Natural killer cell (primary cell): ENCODE results near the gene LARP4B. TPM values are rescaled to one million over a fixed set of nuclear protein-coding genes. Genes with fewer than 3 reads are reported as not detected.
A peak's percentile ranks its signal among the peaks of the same experiment; 100 is the strongest.
"Not testable (repeated sequence)": the region's sequence is repeated elsewhere in the genome, so short reads cannot be mapped to it uniquely, and the experiment has no call there.

Experiments used
- ATAC-seq, 3 donors: fragments of 150-1000 bp in 2 of 3; fragments of 200-7000 bp in 1 of 3; cut with Tn5 transposase; 1 replicate in 1 of 3; 2 replicates in 2 of 3; pipeline ENCODE4 v1.10.0; 2021; ENCODE audit warnings: mild to moderate bottlenecking in 2 of 3, moderate library complexity in 2 of 3
- DNase-seq, 2 donors: peaks; one replicate each; pipeline versions ENCODE4 v3.0.0 to v3.0.0-alpha.2; 2013 to 2021; ENCODE audit warnings: mixed read lengths in 1 of 2
- H3K27ac ChIP-seq: one replicate; pipeline ENCODE4 v1.5.1; 2013; ENCODE audit warnings: mild to moderate bottlenecking, low read length
- H3K27me3 ChIP-seq: one replicate; pipeline ENCODE4 v1.6.1; 2013; ENCODE audit warnings: low read length; ENCODE audit not compliant: control insufficient read depth, insufficient read depth
- H3K36me3 ChIP-seq: one replicate; pipeline ENCODE4 v1.6.1; 2013; ENCODE audit warnings: low read length; ENCODE audit not compliant: control insufficient read depth, insufficient read depth
- H3K4me1 ChIP-seq: one replicate; pipeline ENCODE4 v1.6.1; 2013; ENCODE audit warnings: low read length; ENCODE audit not compliant: control insufficient read depth, insufficient read depth
- H3K4me3 ChIP-seq: one replicate; pipeline ENCODE4 v1.5.1; 2013; ENCODE audit warnings: low read length
- H3K9me3 ChIP-seq: one replicate; pipeline ENCODE4 v1.6.1; 2013; ENCODE audit warnings: low read length; ENCODE audit not compliant: control insufficient read depth, insufficient read depth
- H3K27ac Mint-ChIP-seq, 2 donors: one replicate each; pipeline ENCODE4 v1.8.0; 2022; ENCODE audit warnings: mild to moderate bottlenecking in 2 of 2, mixed read lengths in 2 of 2, moderate library complexity in 1 of 2
- H3K27me3 Mint-ChIP-seq, 2 donors: one replicate each; pipeline ENCODE4 v1.8.0; 2022; ENCODE audit warnings: low read depth in 2 of 2, mixed read lengths in 2 of 2
- H3K36me3 Mint-ChIP-seq: one replicate; pipeline ENCODE4 v1.8.0; 2022; ENCODE audit warnings: mixed read lengths
- H3K4me1 Mint-ChIP-seq, 2 donors: one replicate each; pipeline ENCODE4 v1.8.0; 2022; ENCODE audit warnings: mixed read lengths in 2 of 2
- H3K4me3 Mint-ChIP-seq: one replicate; pipeline ENCODE4 v1.8.0; 2022; ENCODE audit warnings: mild to moderate bottlenecking, moderate library complexity, mixed read lengths
- H3K9me3 Mint-ChIP-seq, 2 donors: one replicate each; pipeline ENCODE4 v1.8.0; 2022; ENCODE audit warnings: mixed read lengths in 2 of 2
- WGBS: methylation state at CpG from one replicate; pipeline ENCODE4 v1.1.7; 2013; ENCODE audit warnings: missing lambda C conversion rate; ENCODE audit not compliant: insufficient coverage; 5-methylcytosine and 5-hydroxymethylcytosine counted together
- intact Hi-C: fragments of 100-400 bp; cut with micrococcal nuclease; formaldehyde crosslinking; loops from one replicate; pipeline ENCODE4 v1.14.2; 2022
- total RNA-seq, 4 donors: library from RNA; stranded (reverse); fragments of 120-200 nt in 1 of 4; gene quantifications; one replicate each; pipeline versions ENCODE4 v1.2.3 to v1.2.4, GENCODE V29; 2013 to 2022
- TF ChIP-seq, protein P1 (sequence below): fragments of 200-600 bp; IDR thresholded peaks from one replicate; pipeline ENCODE4 v1.8.0; 2022; ENCODE audit warnings: antibody characterized with exemption

Gene LARP4B
- total RNA-seq, 3 donors from 2014 or later (not counting 1 experiment from before 2014, with no cell fraction given), result 75.5 to 95.4 (median 90.2) TPM

DNA sequence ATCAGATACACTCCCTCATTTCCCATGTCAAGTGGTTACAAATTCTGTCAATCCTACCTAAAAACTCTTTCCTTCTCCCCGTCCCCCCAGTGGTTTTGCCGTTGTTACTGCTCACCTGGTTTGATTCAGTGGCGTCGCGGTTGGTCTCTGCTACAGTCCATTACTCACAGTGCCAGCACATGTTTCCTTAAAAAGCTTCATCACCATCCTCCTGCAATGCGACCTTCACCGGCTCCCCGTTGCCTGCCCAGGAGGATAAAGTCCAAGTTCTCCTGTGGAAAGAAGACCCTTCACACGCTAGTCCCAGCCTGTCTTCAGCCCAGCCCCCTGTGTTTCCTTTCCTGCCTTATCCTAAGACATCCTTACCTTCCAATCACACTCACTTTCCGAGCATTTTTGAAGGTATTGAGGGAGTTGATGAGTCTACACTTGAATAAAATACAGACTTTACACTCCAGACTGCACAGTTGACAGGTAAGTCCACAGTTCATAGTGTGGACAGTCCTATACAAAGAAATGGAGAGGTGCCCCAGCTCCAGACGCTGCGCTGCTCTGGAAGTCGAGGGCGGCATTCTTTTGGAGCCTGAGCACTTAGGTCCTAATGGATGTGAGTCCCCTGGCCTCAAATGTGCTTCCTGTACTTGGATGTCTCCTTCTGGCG, 3.4 kb upstream of the LARP4B start:
- DNase-seq (no peak), ATAC-seq (no peak)
- Histone ChIP-seq H3K4me1 (peaks cover 15% of the 10 kb centered on the region), H3K4me3 (no peak overlapping the region), H3K27me3 (no peaks in the 10 kb centered on the region), H3K36me3 (no peaks in the 10 kb centered on the region), H3K27ac (no peak overlapping the region), H3K9me3 (no peaks in the 10 kb centered on the region)
- H3K27ac Mint-ChIP-seq, result peak overlapping the region; percentile 6 to 24
- no peak overlapping the region for H3K4me3 Mint-ChIP-seq
- H3K9me3 Mint-ChIP-seq, result no peaks in the 10 kb centered on the region
- no peaks in the 10 kb centered on the region for H3K36me3 Mint-ChIP-seq
- intact Hi-C loops, result no loop called here
- WGBS, result 85% methylated on average over 15 of the region's 15 CpGs
- TF ChIP-seq, protein P1, sequence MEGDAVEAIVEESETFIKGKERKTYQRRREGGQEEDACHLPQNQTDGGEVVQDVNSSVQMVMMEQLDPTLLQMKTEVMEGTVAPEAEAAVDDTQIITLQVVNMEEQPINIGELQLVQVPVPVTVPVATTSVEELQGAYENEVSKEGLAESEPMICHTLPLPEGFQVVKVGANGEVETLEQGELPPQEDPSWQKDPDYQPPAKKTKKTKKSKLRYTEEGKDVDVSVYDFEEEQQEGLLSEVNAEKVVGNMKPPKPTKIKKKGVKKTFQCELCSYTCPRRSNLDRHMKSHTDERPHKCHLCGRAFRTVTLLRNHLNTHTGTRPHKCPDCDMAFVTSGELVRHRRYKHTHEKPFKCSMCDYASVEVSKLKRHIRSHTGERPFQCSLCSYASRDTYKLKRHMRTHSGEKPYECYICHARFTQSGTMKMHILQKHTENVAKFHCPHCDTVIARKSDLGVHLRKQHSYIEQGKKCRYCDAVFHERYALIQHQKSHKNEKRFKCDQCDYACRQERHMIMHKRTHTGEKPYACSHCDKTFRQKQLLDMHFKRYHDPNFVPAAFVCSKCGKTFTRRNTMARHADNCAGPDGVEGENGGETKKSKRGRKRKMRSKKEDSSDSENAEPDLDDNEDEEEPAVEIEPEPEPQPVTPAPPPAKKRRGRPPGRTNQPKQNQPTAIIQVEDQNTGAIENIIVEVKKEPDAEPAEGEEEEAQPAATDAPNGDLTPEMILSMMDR, result no peak
- peaks cover 8 to 17% of the 10 kb centered on the region in 2 donors for H3K4me1 Mint-ChIP-seq
- H3K27me3 Mint-ChIP-seq, result no peaks in the 10 kb centered on the region

DNA sequence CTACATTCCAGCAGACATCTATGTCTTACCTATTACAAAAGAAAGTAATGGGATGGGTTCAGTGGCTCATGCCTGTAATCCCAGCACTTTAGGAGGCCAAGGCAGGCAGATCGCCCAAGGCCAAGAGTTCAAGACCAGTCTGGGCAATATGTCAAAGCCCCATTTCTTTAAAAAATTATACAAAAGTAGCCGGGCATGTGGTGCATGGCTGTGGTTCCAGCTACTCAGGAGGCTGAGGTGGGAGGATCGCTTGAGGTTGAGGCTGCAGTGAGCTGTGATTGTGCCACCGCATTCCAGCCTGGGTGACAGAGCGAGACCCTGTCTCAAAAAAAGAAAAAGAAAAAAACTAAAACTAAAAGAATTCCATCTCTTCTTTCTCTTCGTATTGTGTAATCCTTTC, 2.7 kb upstream of the LARP4B start:
- H3K27me3 ChIP-seq, H3K36me3 Mint-ChIP-seq, H3K9me3 Mint-ChIP-seq, H3K27ac ChIP-seq, H3K4me3 ChIP-seq, H3K27me3 Mint-ChIP-seq, H3K9me3 ChIP-seq, intact Hi-C loops, DNase-seq, ATAC-seq, H3K36me3 ChIP-seq: not testable (repeated sequence)
- Mint-ChIP-seq H3K27ac (peak overlapping the region in 1 of 2 donors; percentile 84), H3K4me1 (peaks cover 10 to 24% of the 10 kb centered on the region in 2 donors), H3K4me3 (peak overlapping the region; percentile 53)
- peaks cover 15% of the 10 kb centered on the region for H3K4me1 ChIP-seq
- WGBS, result 85% methylated on average over 5 of the region's 6 CpGs

DNA sequence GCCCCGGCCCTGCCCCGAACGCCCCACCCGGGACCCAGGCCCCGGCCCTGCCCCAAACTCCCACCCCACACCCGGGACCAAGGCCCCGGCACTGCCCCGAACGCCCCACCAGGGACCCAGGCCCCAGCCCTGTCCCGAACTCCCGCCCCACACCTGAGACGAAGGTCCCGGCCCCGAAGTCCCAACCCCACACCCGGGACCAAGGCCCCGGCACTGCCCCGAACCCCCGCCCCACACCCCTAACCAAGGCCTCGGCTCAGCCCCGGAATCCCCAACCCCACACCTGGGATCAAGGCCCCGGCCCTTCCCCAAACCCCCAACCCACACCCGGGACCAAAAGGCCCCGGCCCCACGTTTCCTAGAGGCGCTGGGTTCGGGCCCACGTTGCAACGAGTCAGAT, 1.1 kb upstream of the LARP4B start:
- Mint-ChIP-seq H3K9me3 (no peaks in the 10 kb centered on the region), H3K4me1 (peaks cover 16 to 33% of the 10 kb centered on the region in 2 donors), H3K27me3 (no peaks in the 10 kb centered on the region), H3K27ac (peak overlapping the region; percentile 84 to 85), H3K4me3 (peak overlapping the region; percentile 81), H3K36me3 (no peaks in the 10 kb centered on the region)
- Histone ChIP-seq H3K27ac (no peak overlapping the region), H3K4me1 (peaks cover 15% of the 10 kb centered on the region), H3K4me3 (no peak overlapping the region), H3K27me3 (no peaks in the 10 kb centered on the region), H3K9me3 (no peaks in the 10 kb centered on the region), H3K36me3 (no peaks in the 10 kb centered on the region)
- ATAC-seq (no peak), DNase-seq (peak in 1 of 2 donors; percentile 16)
- WGBS, result 95% methylated on average over 26 of the region's 28 CpGs
- intact Hi-C loops, result no loop called here
- TF ChIP-seq, protein P1, result no peak

DNA sequence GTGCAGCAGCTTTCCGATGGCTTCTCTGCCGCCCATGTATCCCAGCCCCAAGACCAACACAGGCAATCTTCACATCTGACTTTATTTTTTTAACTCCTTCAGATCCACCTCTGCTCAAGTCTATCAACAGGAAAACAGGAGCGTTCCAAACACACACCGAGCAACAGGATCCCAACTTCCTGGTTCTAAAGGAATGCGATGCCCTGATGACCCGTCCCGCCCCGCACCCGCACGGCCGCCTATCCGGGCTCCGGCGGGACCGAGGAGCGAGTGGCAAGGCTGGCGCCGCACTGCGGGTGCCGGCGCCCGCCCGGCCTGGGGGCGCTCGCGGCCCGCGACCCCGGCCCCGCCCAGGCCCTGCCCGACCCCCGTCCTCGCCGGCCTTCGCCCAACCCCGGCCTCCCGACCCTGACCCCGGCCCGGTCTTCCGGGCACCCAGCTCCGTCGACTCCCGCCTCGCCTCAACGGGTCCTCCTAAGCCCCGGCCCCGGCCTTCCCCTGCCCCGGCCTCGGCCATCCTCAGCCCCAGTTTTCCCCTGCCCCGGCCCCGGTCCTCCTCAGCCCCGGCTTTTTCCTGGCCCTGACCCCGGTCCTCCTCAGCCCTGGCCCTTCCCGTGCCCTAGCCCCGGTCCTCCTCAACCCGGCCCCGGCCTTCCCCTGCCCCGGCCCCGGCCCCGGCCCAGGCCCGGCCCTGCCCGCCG, 730 bp downstream of the LARP4B start:
- ATAC-seq, result peak in 1 of 3 donors; percentile 1
- H3K27ac ChIP-seq, result peak overlapping the region; percentile 79
- WGBS, result under 1% methylated on average over 63 of the region's 63 CpGs
- Mint-ChIP-seq H3K4me1 (peaks cover 31 to 45% of the 10 kb centered on the region in 2 donors), H3K9me3 (no peaks in the 10 kb centered on the region), H3K27ac (peak overlapping the region; percentile 91 to 97), H3K36me3 (no peaks in the 10 kb centered on the region), H3K27me3 (no peaks in the 10 kb centered on the region), H3K4me3 (peak overlapping the region; percentile 95)
- H3K27me3 ChIP-seq, result no peaks in the 10 kb centered on the region
- intact Hi-C loops, result loop anchor here (2.0 kb wide), 2 partner anchors 58 to 118 kb away; partner anchors contain the start of genes GTPBP4 and IDI1
- peaks cover 22% of the 10 kb centered on the region for H3K4me1 ChIP-seq
- H3K9me3 ChIP-seq, result no peaks in the 10 kb centered on the region
- TF ChIP-seq, protein P1, result no peak
- peak; percentile 29 to 55 for DNase-seq
- peak overlapping the region; percentile 63 for H3K4me3 ChIP-seq
- H3K36me3 ChIP-seq, result peaks cover 3% of the 10 kb centered on the region
